ENCODE results near the gene FAXC.
"Not testable (repeated sequence)": the region's sequence is repeated elsewhere in the genome, so short reads cannot be mapped to it uniquely, and the experiment has no call there.

FAXC gene

GRCh38 chr6:99338188-99338587 is 11.3 kb downstream of the FAXC start:
- no peak for DNase-seq

- DNase-seq = not testable (repeated sequence)
Observed at GRCh38 chr6:99335298-99335697, 14.2 kb downstream of the FAXC start.

GRCh38 chr6:99334526-99335127 is 14.8 kb downstream of the FAXC start:
- no peak for DNase-seq

- DNase-seq = no peak
Observed at GRCh38 chr6:99333068-99333467, 16.4 kb downstream of the FAXC start.

- DNase-seq = no peak
Observed at GRCh38 chr6:99331531-99331930, 17.9 kb downstream of the FAXC start.

- peak; percentile 33 to 43 for DNase-seq
Observed at GRCh38 chr6:99330159-99330558, 19.3 kb downstream of the FAXC start.

- DNase-seq = no peak
Observed at GRCh38 chr6:99324996-99325395, 24.5 kb downstream of the FAXC start.

- no peak for DNase-seq
Observed at GRCh38 chr6:99318566-99318965, 30.9 kb downstream of the FAXC start.

- no peak for DNase-seq
Observed at GRCh38 chr6:99312354-99312753, 37.1 kb downstream of the FAXC start.

GRCh38 chr6:99310553-99310952 is 38.9 kb downstream of the FAXC start:
- no peak for DNase-seq

GRCh38 chr6:99309557-99309956 is 39.9 kb downstream of the FAXC start:
- no peak for DNase-seq

GRCh38 chr6:99308788-99309187 is 40.7 kb downstream of the FAXC start:
- no peak for DNase-seq

- no peak for DNase-seq
Observed at GRCh38 chr6:99307295-99307907, 42.1 kb downstream of the FAXC start.

- no peak for DNase-seq
Observed at GRCh38 chr6:99306341-99306740, 43.1 kb downstream of the FAXC start.

GRCh38 chr6:99305021-99305554 is 44.4 kb downstream of the FAXC start:
- no peak for DNase-seq

GRCh38 chr6:99297415-99297814 is 52.1 kb downstream of the FAXC start:
- DNase-seq = no peak

GRCh38 chr6:99297006-99297405 is 52.5 kb downstream of the FAXC start:
- no peak for DNase-seq

GRCh38 chr6:99296261-99296660 is 53.2 kb downstream of the FAXC start:
- DNase-seq = no peak

GRCh38 chr6:99295276-99295675 is 54.2 kb downstream of the FAXC start:
- no peak for DNase-seq

- no peak for DNase-seq
Observed at GRCh38 chr6:99294786-99295185, 54.7 kb downstream of the FAXC start.

- no peak for DNase-seq
Observed at GRCh38 chr6:99289701-99290100, 59.8 kb downstream of the FAXC start.

- DNase-seq = no peak
Observed at GRCh38 chr6:99288668-99289067, 60.8 kb downstream of the FAXC start.

GRCh38 chr6:99287523-99287922 is 62.0 kb downstream of the FAXC start:
- no peak for DNase-seq

GRCh38 chr6:99285881-99286280 is 63.6 kb downstream of the FAXC start:
- no peak for DNase-seq

Measured in NCI-H1930 (cell line).